Measurements from ENCODE around the gene CYP19A1. TPM values are rescaled to one million over a fixed set of nuclear protein-coding genes. Genes with fewer than 3 reads are reported as not detected.
A peak's percentile ranks its signal among the peaks of the same experiment; 100 is the strongest.

CYP19A1 gene
- total and polyA plus RNA-seq, 2 of the 8 experiments (the other 6 are each of a cell fraction or from before 2014, with no cell fraction given) = not detected

- Histone ChIP-seq H3K9me3 (ENCODE audit: insufficient read depth in 2 of 2, low read depth in 1 of 2, low read length in 1 of 2) (peaks cover 8 to 9% of the 10 kb centered on the region in 2 experiments; a peak in 3 of 4 replicates), H2BK20ac (ENCODE audit: low read length) (no peak overlapping the region), H3K27me3 (replicated peaks in 1 of 4; ENCODE audit: control insufficient read depth in 3 of 4, extremely low read depth in 1 of 4, insufficient read depth in 3 of 4, low read length in 3 of 4) (peaks cover 3 to 29% (median 25%) of the 10 kb centered on the region in 4 experiments), H3K79me2 (ENCODE audit: control insufficient read depth in 1 of 2, insufficient read depth in 2 of 2, low read length in 2 of 2) (no peaks in the 10 kb centered on the region), H3K36me3 (ENCODE audit: control insufficient read depth in 2 of 4, insufficient read depth in 4 of 4, low read length in 3 of 4) (no peaks in the 10 kb centered on the region), H3K27ac (ENCODE audit: low read depth, low read length) (no peak overlapping the region), H3K56ac (replicated peaks; ENCODE audit: insufficient read length, low read depth, low read length) (no peak overlapping the region), H2AK5ac (ENCODE audit: low read depth, low read length) (no peak overlapping the region), H3K14ac (ENCODE audit: insufficient read length) (no peak overlapping the region), H2BK120ac (replicated peaks; ENCODE audit: low read depth, low read length) (no peak overlapping the region), H3K4me3 (ENCODE audit: extremely low read depth in 1 of 4, insufficient read depth in 2 of 4, low read depth in 3 of 4, low read length in 4 of 4) (peak overlapping the region; percentile 53 to 69 (median 56); a peak in 6 of 8 replicates), H4K8ac (ENCODE audit: extremely low read depth, insufficient read depth, low read length) (no peak overlapping the region), H3K23ac (ENCODE audit: insufficient read length) (no peak overlapping the region), H3K79me1 (ENCODE audit: low read depth, low read length) (no peaks in the 10 kb centered on the region), H3K9ac (replicated peaks in 1 of 4; ENCODE audit: extremely low read depth in 1 of 4, low read depth in 3 of 4, low read length in 3 of 4) (0 out of 7 replicates have a peak overlapping the region, but pooled peaks of 1 of the 4 experiments have one; percentile 23), H3K4me2 (ENCODE audit: insufficient read depth in 1 of 2, low read depth in 2 of 2, low read length in 2 of 2) (peak overlapping the region; percentile 96 to 97), H3K4me1 (replicated peaks in 1 of 4; ENCODE audit: control insufficient read depth in 3 of 4, insufficient read depth in 4 of 4, low read length in 3 of 4) (peaks cover 0 to 8% (median 3%) of the 10 kb centered on the region in 4 experiments; a peak in 5 of 7 replicates), H3K4ac (replicated peaks; ENCODE audit: insufficient read length, low read depth, low read length) (no peak overlapping the region), H4K91ac (replicated peaks; ENCODE audit: insufficient read length, low read length) (no peak overlapping the region), H4K20me1 (replicated peaks in 1 of 2; ENCODE audit: control insufficient read depth in 1 of 2, insufficient read depth in 2 of 2, low read length in 2 of 2) (no peaks in the 10 kb centered on the region), H2BK15ac (ENCODE audit: low read length) (no peak overlapping the region), H2BK12ac (ENCODE audit: low read depth, low read length) (no peak overlapping the region), H2BK5ac (ENCODE audit: low read depth, low read length) (no peak overlapping the region), H3K23me2 (ENCODE audit: low read depth, low read length) (peaks cover 8% of the 10 kb centered on the region; the same call in 1 of the 2 replicates), H3K18ac (ENCODE audit: extremely low read depth, low read length) (no peak overlapping the region), H4K5ac (ENCODE audit: insufficient read length, low read depth, low read length) (no peak overlapping the region), H2AFZ (ENCODE audit: low read length) (peak overlapping the region; percentile 77; the same call in 1 of the 2 replicates)
- ChIA-PET CTCF (ENCODE audit: partially characterized antibody) (interaction anchor here (0.8 to 4.7 kb wide), 16 partner anchors 11 to 270 kb away, joined by 3 to 28 read pairs (median 4); no protein-coding TSS in a partner anchor), POLR2A (ENCODE audit: partially characterized antibody) (interaction anchor here (1.1 kb wide), 1 partner anchor 10 kb away, joined by 4 read pairs; no protein-coding TSS in a partner anchor)
- 68% methylated on average over 9 of the region's 9 CpGs; no CpG with 5 or more reads in 1 of the 2 experiments for WGBS, 2 experiments (ENCODE audit: extremely low coverage in 1 of 2, insufficient coverage in 1 of 2, insufficient read length in 1 of 2, insufficient replicate concordance in 2 of 2, low coverage in 1 of 2, low lambda C conversion rate in 2 of 2, missing lambda C conversion rate in 1 of 2)
- no peak for FAIRE-seq
- no peak for DNase-seq (ENCODE audit: low read depth in 1 of 2, low spot score in 2 of 2)
- TF ChIP-seq ZNF274 (IDR thresholded peaks at IDR 0.05; ENCODE audit: borderline replicate concordance, extremely low read depth, low read length) (no peak), GTF2F1 (IDR thresholded peaks at IDR 0.05; ENCODE audit: borderline replicate concordance, low read depth, low read length) (no peak), SIN3A (conservative IDR thresholded peaks at IDR 0.05 in 1 of 2, IDR thresholded peaks at IDR 0.05 in 1 of 2; ENCODE audit: low read depth in 1 of 2, low read length in 2 of 2) (no peak), TCF12 (IDR thresholded peaks at IDR 0.05; ENCODE audit: low read depth, low read length) (no peak), BRCA1 (IDR thresholded peaks at IDR 0.05; ENCODE audit: low read depth, low read length) (no peak), EP300 (IDR thresholded peaks at IDR 0.05; ENCODE audit: borderline replicate concordance in 1 of 2, low read depth in 2 of 2, low read length in 2 of 2) (no peak), TEAD4 (IDR thresholded peaks at IDR 0.05; ENCODE audit: low read depth, low read length) (no peak), TAF7 (optimal IDR thresholded peaks at IDR 0.05; ENCODE audit: borderline replicate concordance, low read depth, low read length) (no peak), SAP30 (IDR thresholded peaks at IDR 0.05; ENCODE audit: insufficient read depth, insufficient replicate concordance, low read length) (no peak), KDM1A (IDR thresholded peaks at IDR 0.05; ENCODE audit: borderline replicate concordance, low read length) (no peak), CHD2 (IDR thresholded peaks at IDR 0.05; ENCODE audit: low read length) (no peak), SP4 (IDR thresholded peaks at IDR 0.05; ENCODE audit: low read length) (no peak), KDM5A (IDR thresholded peaks at IDR 0.05; ENCODE audit: low read length) (no peak), BCL11A (IDR thresholded peaks at IDR 0.05; ENCODE audit: low read depth in 2 of 2, low read length in 2 of 2) (no peak)
Measured at GRCh38 chr15:51266656-51267050, 71.7 kb downstream of the CYP19A1 start.
